Left lung (tissue), 10 donors: ENCODE results near the gene VWA2. TPM values are rescaled to one million over a fixed set of nuclear protein-coding genes. Genes with fewer than 3 reads are reported as not detected.

Experiments
- ATAC-seq: fragments of 200-7000 bp; cut with Tn5 transposase; one replicate; pipeline ENCODE4 v1.9.1; 2020; ENCODE audit warnings: moderate library complexity
- DNase-seq, 4 donors: peaks; one replicate each; pipeline ENCODE4 v3.0.0-alpha.2; 2013 to 2020
- H3K27ac ChIP-seq, 2 donors: fragments of 200-600 bp; sonication (generic) in 1 of 2; one replicate each; pipeline versions ENCODE4 v1.5.0 to v1.8.0; 2020 to 2021
- H3K27me3 ChIP-seq, 2 donors: fragments of 200-600 bp; sonication (generic) in 1 of 2; one replicate each; pipeline versions ENCODE4 v1.5.0 to v1.8.0; 2020 to 2021
- H3K36me3 ChIP-seq, 2 donors: fragments of 200-600 bp; sonication (generic) in 1 of 2; one replicate each; pipeline versions ENCODE4 v1.5.0 to v1.8.0; 2020 to 2021
- H3K4me1 ChIP-seq, 2 donors: fragments of 200-600 bp; one replicate each; pipeline ENCODE4 v1.8.0; 2021
- H3K4me3 ChIP-seq, 2 donors: fragments of 200-600 bp; sonication (generic) in 1 of 2; one replicate each; pipeline versions ENCODE4 v1.5.0 to v1.8.0; 2020 to 2021; ENCODE audit warnings: mild to moderate bottlenecking in 1 of 2
- H3K9me3 ChIP-seq, 2 donors: fragments of 200-600 bp; sonication (generic) in 1 of 2; one replicate each; pipeline versions ENCODE4 v1.5.0 to v1.8.0; 2020 to 2021
- intact Hi-C, 2 donors: fragments of 100-400 bp; cut with DNase I; formaldehyde crosslinking; loops; one replicate each; pipeline versions ENCODE4 v1.11.2 to v1.14.2; 2022
- polyA plus RNA-seq, 6 donors: library from polyadenylated mRNA; unstranded; fragments of 120-200 nt; gene quantifications; one replicate each; pipeline ENCODE4 v1.2.1, GENCODE V29; 2013; ENCODE audit not compliant: insufficient read length in 6 of 6
- total RNA-seq, 2 donors: library from RNA; stranded (reverse); fragmentation: NEBNext Ultra II Directional; extraction: Animal tissue kit (Norgen Biotek cat#: 25700); gene quantifications; one replicate each; pipeline ENCODE4 v1.2.1, GENCODE V29; 2021
- TF ChIP-seq, protein P1 (sequence below), 2 donors: fragments of 200-600 bp; sonication (generic) in 1 of 2; IDR thresholded peaks; one replicate each; pipeline versions ENCODE4 v1.5.0 to v1.8.0; 2021; ENCODE audit warnings: antibody characterized with exemption in 2 of 2
- donor health status: DM: no; HTN: yes; CAD: no.
- donor health status: DM: no; HTN: no; CAD: no.

Gene VWA2
- total and polyA plus RNA-seq, 8 donors = 9.5 to 31.4 (median 27.6) TPM

DNA sequence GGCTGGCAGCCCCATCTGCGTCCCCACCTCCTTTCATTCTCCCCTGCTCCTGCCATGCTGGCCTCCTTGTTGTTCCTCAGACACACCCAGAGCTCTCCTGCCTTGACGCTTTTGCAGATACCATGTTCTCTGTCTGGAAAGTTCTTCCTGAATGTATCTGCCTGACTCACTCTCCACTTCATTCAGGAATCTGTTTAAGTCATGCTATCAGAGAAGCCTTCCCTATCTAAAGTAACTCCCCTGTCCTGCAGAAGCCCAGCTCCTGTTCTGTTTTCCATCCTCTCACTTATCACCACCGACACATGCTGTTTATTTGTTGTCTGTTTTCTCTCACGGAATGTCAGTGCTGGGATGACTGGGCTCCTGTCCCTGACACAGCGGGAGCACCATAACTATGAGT, 83.3 kb downstream of the VWA2 start:
- no peaks in the 10 kb centered on the region for H3K27me3 ChIP-seq
- no peaks in the 10 kb centered on the region for H3K9me3 ChIP-seq
- intact Hi-C loops = no loop called here
- H3K4me1 ChIP-seq = no peaks in the 10 kb centered on the region
- ATAC-seq = no peak
- DNase-seq = no peak
- H3K4me3 ChIP-seq = no peak overlapping the region
- no peak overlapping the region for H3K27ac ChIP-seq
- TF ChIP-seq, protein P1, sequence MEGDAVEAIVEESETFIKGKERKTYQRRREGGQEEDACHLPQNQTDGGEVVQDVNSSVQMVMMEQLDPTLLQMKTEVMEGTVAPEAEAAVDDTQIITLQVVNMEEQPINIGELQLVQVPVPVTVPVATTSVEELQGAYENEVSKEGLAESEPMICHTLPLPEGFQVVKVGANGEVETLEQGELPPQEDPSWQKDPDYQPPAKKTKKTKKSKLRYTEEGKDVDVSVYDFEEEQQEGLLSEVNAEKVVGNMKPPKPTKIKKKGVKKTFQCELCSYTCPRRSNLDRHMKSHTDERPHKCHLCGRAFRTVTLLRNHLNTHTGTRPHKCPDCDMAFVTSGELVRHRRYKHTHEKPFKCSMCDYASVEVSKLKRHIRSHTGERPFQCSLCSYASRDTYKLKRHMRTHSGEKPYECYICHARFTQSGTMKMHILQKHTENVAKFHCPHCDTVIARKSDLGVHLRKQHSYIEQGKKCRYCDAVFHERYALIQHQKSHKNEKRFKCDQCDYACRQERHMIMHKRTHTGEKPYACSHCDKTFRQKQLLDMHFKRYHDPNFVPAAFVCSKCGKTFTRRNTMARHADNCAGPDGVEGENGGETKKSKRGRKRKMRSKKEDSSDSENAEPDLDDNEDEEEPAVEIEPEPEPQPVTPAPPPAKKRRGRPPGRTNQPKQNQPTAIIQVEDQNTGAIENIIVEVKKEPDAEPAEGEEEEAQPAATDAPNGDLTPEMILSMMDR (IDR thresholded peaks at IDR 0.05) = no peak
- no peaks in the 10 kb centered on the region for H3K36me3 ChIP-seq

GRCh38 chr10:114323023-114323422, 84.0 kb downstream of the VWA2 start:
- Histone ChIP-seq H3K4me1 (no peaks in the 10 kb centered on the region), H3K36me3 (no peaks in the 10 kb centered on the region), H3K27me3 (no peaks in the 10 kb centered on the region), H3K27ac (no peak overlapping the region), H3K4me3 (no peak overlapping the region), H3K9me3 (no peaks in the 10 kb centered on the region)
- no peak for DNase-seq
- ATAC-seq = no peak
- TF ChIP-seq, protein P1 (IDR thresholded peaks at IDR 0.05) = no peak
- intact Hi-C loops = no loop called here

DNA sequence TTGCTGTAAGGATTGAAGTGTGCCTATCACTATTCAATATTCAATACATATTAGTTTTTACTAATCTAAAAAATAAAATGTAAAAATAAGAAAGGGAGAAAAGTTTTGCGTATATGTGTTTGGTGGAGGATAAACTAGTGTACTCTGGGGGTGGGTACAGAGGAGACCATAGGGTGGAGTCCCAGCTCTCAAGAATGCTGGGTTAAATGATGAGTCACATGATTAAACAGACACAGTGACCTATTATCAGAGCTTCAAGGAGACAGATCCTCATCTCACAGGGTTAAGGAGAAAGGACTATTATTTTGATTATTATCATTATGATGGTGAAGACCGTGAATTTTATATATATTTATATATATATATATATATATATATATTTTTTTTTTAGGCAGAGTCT, 87.7 kb downstream of the VWA2 start:
- ATAC-seq (no peak), DNase-seq (no peak)
- Histone ChIP-seq H3K9me3 (no peaks in the 10 kb centered on the region), H3K4me1 (no peaks in the 10 kb centered on the region), H3K4me3 (no peak overlapping the region), H3K27ac (no peak overlapping the region), H3K36me3 (no peaks in the 10 kb centered on the region), H3K27me3 (no peaks in the 10 kb centered on the region)
- intact Hi-C loops = no loop called here
- TF ChIP-seq, protein P1 (IDR thresholded peaks at IDR 0.05) = no peak

DNA sequence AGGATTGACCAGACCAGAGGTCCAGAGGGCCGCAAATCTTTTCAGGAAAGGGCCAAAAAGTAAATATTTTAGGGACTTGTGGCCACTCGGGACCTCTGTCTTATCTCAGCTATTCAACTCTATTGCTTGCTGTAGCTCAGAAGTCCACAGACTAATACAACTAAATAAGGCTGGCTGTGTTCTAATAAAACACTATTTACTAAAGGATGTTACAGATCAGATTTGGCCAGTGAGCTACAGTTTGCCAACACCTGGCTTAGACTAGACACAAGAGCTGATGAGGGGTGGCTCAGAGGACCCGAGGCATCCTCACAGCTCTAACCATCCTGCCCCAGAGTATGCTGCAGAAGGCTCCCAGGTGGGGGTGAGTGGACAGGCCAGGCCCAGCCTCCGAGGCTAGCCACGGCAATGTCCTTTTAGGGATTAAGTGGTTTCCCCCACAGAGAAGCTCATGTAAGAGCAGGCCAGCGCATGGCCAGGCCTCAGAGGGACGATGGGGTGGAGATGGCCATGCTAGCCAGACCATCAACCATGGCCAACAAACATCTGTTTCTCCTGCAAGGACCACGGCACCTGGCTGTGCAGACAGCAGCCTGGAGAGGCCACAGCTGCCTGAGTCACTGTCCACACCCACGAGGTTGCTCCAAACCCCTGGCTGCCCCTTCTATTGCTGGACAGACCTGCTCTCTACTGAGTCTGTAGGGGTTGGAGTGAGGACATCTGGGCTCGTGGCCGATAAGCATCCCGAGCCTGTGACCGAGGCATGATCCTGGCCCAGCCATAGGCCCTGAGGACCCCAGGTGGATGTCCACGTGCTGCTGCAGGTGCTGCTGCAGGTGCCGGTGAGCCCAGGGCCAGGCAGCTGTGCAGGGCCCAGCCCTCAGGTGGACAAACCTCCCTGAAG, 88.7 kb downstream of the VWA2 start:
- DNase-seq (peak in 1 of 4 donors; percentile 55), ATAC-seq (no peak)
- intact Hi-C loops = no loop called here
- Histone ChIP-seq H3K4me3 (no peak overlapping the region), H3K27ac (no peak overlapping the region), H3K27me3 (no peaks in the 10 kb centered on the region), H3K4me1 (no peaks in the 10 kb centered on the region), H3K9me3 (no peaks in the 10 kb centered on the region), H3K36me3 (no peaks in the 10 kb centered on the region)
- TF ChIP-seq, protein P1 (IDR thresholded peaks at IDR 0.05) = no peak

DNA sequence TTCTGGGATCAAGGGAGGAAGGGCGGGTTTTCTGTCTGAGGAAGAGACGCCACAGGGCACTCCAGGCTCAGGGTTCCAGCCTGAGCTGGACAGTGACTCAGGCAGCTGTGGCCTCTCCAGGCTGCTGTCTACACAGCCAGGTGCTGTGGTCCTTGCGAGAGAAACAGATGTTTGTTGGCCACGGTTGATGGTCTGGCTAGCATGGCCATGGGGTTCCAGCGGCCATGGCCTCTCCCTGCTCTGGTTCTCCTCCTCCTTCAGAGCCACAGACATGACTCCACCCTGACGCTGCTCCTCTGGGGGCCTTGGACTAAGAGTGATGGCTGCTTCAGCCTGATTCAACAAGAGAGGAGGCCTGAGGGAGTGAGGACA, 89.4 kb downstream of the VWA2 start:
- H3K36me3 ChIP-seq = no peaks in the 10 kb centered on the region
- TF ChIP-seq, protein P1 (IDR thresholded peaks at IDR 0.05) = no peak
- no peak for ATAC-seq
- H3K4me1 ChIP-seq = no peaks in the 10 kb centered on the region
- intact Hi-C loops = no loop called here
- no peaks in the 10 kb centered on the region for H3K9me3 ChIP-seq
- no peaks in the 10 kb centered on the region for H3K27me3 ChIP-seq
- no peak overlapping the region for H3K27ac ChIP-seq
- H3K4me3 ChIP-seq = no peak overlapping the region
- DNase-seq = no peak
